Thyroid gland (tissue), 4 donors: Measurements from ENCODE around the gene RFPL2.

ENCODE experiments used
- CTCF ChIP-seq, 6 experiments: fragments of 200-600 bp in 3 of 6; fragments of 450-650 bp in 3 of 6; sonication (generic) in 3 of 6; IDR thresholded peaks; one replicate each; pipeline ENCODE4 v1.5.1; 2016 to 2019; ENCODE audit warnings: antibody characterized with exemption in 6 of 6, mild to moderate bottlenecking in 2 of 6, inconsistent platforms in 1 of 6, moderate library complexity in 1 of 6
- POLR2A ChIP-seq, 2 donors: fragments of 450-650 bp; IDR thresholded peaks; one replicate each; pipeline ENCODE4 v1.6.1; 2017; ENCODE audit warnings: antibody characterized with exemption in 2 of 2, mild to moderate bottlenecking in 2 of 2, moderate library complexity in 1 of 2

GRCh38 chr22:32202161-32202538 lies 2.7 kb downstream of the RFPL2 start:
- TF ChIP-seq CTCF (IDR thresholded peaks at IDR 0.05) = no peak
- no peak for TF ChIP-seq POLR2A (IDR thresholded peaks at IDR 0.05)
